Fibroblast of lung (primary cell): ENCODE results near the gene DCP1B.

ENCODE experiments used
- EZH2 ChIP-seq: IDR thresholded peaks from 2 replicates; pipeline ENCODE4 v1.5.1; 2012; ENCODE audit warnings: low read length, control low read depth, mild to moderate bottlenecking; ENCODE audit errors: missing control alignments
- TF ChIP-seq, protein P1 (sequence below), 2 donors: IDR thresholded peaks in 1 of 2; conservative IDR thresholded peaks in 1 of 2; 1 replicate in 1 of 2; 2 replicates in 1 of 2; pipeline ENCODE4 v1.5.1; 2011 to 2012; ENCODE audit warnings: low read length in 2 of 2, control low read depth in 1 of 2, inconsistent platforms in 1 of 2, low read depth in 1 of 2, mild to moderate bottlenecking in 1 of 2

- TF ChIP-seq, protein P1, sequence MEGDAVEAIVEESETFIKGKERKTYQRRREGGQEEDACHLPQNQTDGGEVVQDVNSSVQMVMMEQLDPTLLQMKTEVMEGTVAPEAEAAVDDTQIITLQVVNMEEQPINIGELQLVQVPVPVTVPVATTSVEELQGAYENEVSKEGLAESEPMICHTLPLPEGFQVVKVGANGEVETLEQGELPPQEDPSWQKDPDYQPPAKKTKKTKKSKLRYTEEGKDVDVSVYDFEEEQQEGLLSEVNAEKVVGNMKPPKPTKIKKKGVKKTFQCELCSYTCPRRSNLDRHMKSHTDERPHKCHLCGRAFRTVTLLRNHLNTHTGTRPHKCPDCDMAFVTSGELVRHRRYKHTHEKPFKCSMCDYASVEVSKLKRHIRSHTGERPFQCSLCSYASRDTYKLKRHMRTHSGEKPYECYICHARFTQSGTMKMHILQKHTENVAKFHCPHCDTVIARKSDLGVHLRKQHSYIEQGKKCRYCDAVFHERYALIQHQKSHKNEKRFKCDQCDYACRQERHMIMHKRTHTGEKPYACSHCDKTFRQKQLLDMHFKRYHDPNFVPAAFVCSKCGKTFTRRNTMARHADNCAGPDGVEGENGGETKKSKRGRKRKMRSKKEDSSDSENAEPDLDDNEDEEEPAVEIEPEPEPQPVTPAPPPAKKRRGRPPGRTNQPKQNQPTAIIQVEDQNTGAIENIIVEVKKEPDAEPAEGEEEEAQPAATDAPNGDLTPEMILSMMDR (conservative IDR thresholded peaks at IDR 0.05 in 1 of 2, IDR thresholded peaks at IDR 0.05 in 1 of 2; ENCODE audit: low read depth in 1 of 2, low read length in 2 of 2) = no peak
- TF ChIP-seq EZH2 = no peak
Observed at GRCh38 chr12:2008677-2009076, 4.4 kb upstream of the DCP1B start.
